ENCODE measurements around the gene DNAH1.

- TF ChIP-seq CTCF (IDR thresholded peaks at IDR 0.05) (no peak), EZH2 (IDR thresholded peaks at IDR 0.05; ENCODE audit: borderline replicate concordance, insufficient read depth, low read depth, low read length, poor library complexity, severe bottlenecking) (no peak)
Observed at GRCh38 chr3:52405066-52405465, 88.9 kb downstream of the DNAH1 start.
